Measurements from ENCODE around the gene ADCY2.

Gene ADCY2

GRCh38 chr5:7464182-7464581 lies 68.2 kb downstream of the ADCY2 start:
- Histone ChIP-seq H3K9ac (ENCODE audit: low read length in 5 of 5) (no peak overlapping the region), H3K27ac (ENCODE audit: low read depth, low read length) (no peak overlapping the region), H3K36me3 (ENCODE audit: control insufficient read depth in 5 of 5, insufficient read depth in 5 of 5, low read length in 5 of 5) (no peaks in the 10 kb centered on the region), H3K4me1 (ENCODE audit: control insufficient read depth in 5 of 5, insufficient read depth in 5 of 5, low read length in 5 of 5) (no peaks in the 10 kb centered on the region), H3K4me3 (ENCODE audit: low read depth in 1 of 5, low read length in 5 of 5) (no peak overlapping the region), H3K9me3 (ENCODE audit: control insufficient read depth in 5 of 5, low read length in 5 of 5) (no peaks in the 10 kb centered on the region), H3K27me3 (ENCODE audit: control insufficient read depth in 5 of 5, insufficient read depth in 4 of 5, low read length in 5 of 5) (no peaks in the 10 kb centered on the region)

- no peak overlapping the region for H3K4me3 ChIP-seq (ENCODE audit: low read depth in 1 of 5, low read length in 5 of 5)
- peaks cover 0 to 8% (median 0%) of the 10 kb centered on the region in 5 donors for H3K9me3 ChIP-seq (ENCODE audit: control insufficient read depth in 5 of 5, low read length in 5 of 5)
- H3K9ac ChIP-seq (ENCODE audit: low read length in 5 of 5): no peak overlapping the region
- no peak overlapping the region for H3K27ac ChIP-seq (ENCODE audit: low read depth, low read length)
- no peaks in the 10 kb centered on the region for H3K27me3 ChIP-seq (ENCODE audit: control insufficient read depth in 5 of 5, insufficient read depth in 4 of 5, low read length in 5 of 5)
- H3K4me1 ChIP-seq (ENCODE audit: control insufficient read depth in 5 of 5, insufficient read depth in 5 of 5, low read length in 5 of 5): no peaks in the 10 kb centered on the region
- H3K36me3 ChIP-seq (ENCODE audit: control insufficient read depth in 5 of 5, insufficient read depth in 5 of 5, low read length in 5 of 5): no peaks in the 10 kb centered on the region
Observed at GRCh38 chr5:7467179-7467578, 71.2 kb downstream of the ADCY2 start.

GRCh38 chr5:7468742-7469141 lies 72.8 kb downstream of the ADCY2 start:
- Histone ChIP-seq H3K4me3 (ENCODE audit: low read depth in 1 of 5, low read length in 5 of 5) (no peak overlapping the region), H3K9ac (ENCODE audit: low read length in 5 of 5) (no peak overlapping the region), H3K9me3 (ENCODE audit: control insufficient read depth in 5 of 5, low read length in 5 of 5) (peaks cover 3 to 8% (median 6%) of the 10 kb centered on the region in 5 donors), H3K27ac (ENCODE audit: low read depth, low read length) (no peak overlapping the region), H3K4me1 (ENCODE audit: control insufficient read depth in 5 of 5, insufficient read depth in 5 of 5, low read length in 5 of 5) (no peaks in the 10 kb centered on the region), H3K36me3 (ENCODE audit: control insufficient read depth in 5 of 5, insufficient read depth in 5 of 5, low read length in 5 of 5) (no peaks in the 10 kb centered on the region), H3K27me3 (ENCODE audit: control insufficient read depth in 5 of 5, insufficient read depth in 4 of 5, low read length in 5 of 5) (no peaks in the 10 kb centered on the region)

- Histone ChIP-seq H3K27ac (ENCODE audit: low read depth, low read length) (no peak overlapping the region), H3K9ac (ENCODE audit: low read length in 5 of 5) (no peak overlapping the region), H3K36me3 (ENCODE audit: control insufficient read depth in 5 of 5, insufficient read depth in 5 of 5, low read length in 5 of 5) (no peaks in the 10 kb centered on the region)
Observed at GRCh38 chr5:7471710-7472109, 75.8 kb downstream of the ADCY2 start.

GRCh38 chr5:7473115-7473514 lies 77.2 kb downstream of the ADCY2 start:
- Histone ChIP-seq H3K36me3 (ENCODE audit: control insufficient read depth in 5 of 5, insufficient read depth in 5 of 5, low read length in 5 of 5) (no peaks in the 10 kb centered on the region), H3K4me1 (ENCODE audit: control insufficient read depth in 5 of 5, insufficient read depth in 5 of 5, low read length in 5 of 5) (no peaks in the 10 kb centered on the region), H3K9ac (ENCODE audit: low read length in 5 of 5) (no peak overlapping the region), H3K27me3 (ENCODE audit: control insufficient read depth in 5 of 5, insufficient read depth in 4 of 5, low read length in 5 of 5) (no peaks in the 10 kb centered on the region), H3K9me3 (ENCODE audit: control insufficient read depth in 5 of 5, low read length in 5 of 5) (peaks cover 3 to 8% (median 6%) of the 10 kb centered on the region in 5 donors), H3K4me3 (ENCODE audit: low read depth in 1 of 5, low read length in 5 of 5) (no peak overlapping the region), H3K27ac (ENCODE audit: low read depth, low read length) (no peak overlapping the region)

More at GRCh38 chr5:7471710-7472109, 75.8 kb downstream of the ADCY2 start:
- Histone ChIP-seq H3K4me3 (ENCODE audit: low read depth in 1 of 5, low read length in 5 of 5) (no peak overlapping the region), H3K4me1 (ENCODE audit: control insufficient read depth in 5 of 5, insufficient read depth in 5 of 5, low read length in 5 of 5) (no peaks in the 10 kb centered on the region), H3K9me3 (ENCODE audit: control insufficient read depth in 5 of 5, low read length in 5 of 5) (peaks cover 3 to 8% (median 6%) of the 10 kb centered on the region in 5 donors), H3K27me3 (ENCODE audit: control insufficient read depth in 5 of 5, insufficient read depth in 4 of 5, low read length in 5 of 5) (no peaks in the 10 kb centered on the region)

- Histone ChIP-seq H3K4me1 (ENCODE audit: control insufficient read depth in 5 of 5, insufficient read depth in 5 of 5, low read length in 5 of 5) (no peaks in the 10 kb centered on the region), H3K27me3 (ENCODE audit: control insufficient read depth in 5 of 5, insufficient read depth in 4 of 5, low read length in 5 of 5) (no peaks in the 10 kb centered on the region), H3K36me3 (ENCODE audit: control insufficient read depth in 5 of 5, insufficient read depth in 5 of 5, low read length in 5 of 5) (no peaks in the 10 kb centered on the region), H3K27ac (ENCODE audit: low read depth, low read length) (no peak overlapping the region), H3K9me3 (ENCODE audit: control insufficient read depth in 5 of 5, low read length in 5 of 5) (peaks cover 3 to 8% (median 6%) of the 10 kb centered on the region in 5 donors), H3K4me3 (ENCODE audit: low read depth in 1 of 5, low read length in 5 of 5) (no peak overlapping the region), H3K9ac (ENCODE audit: low read length in 5 of 5) (no peak overlapping the region)
Observed at GRCh38 chr5:7473668-7474215, 77.8 kb downstream of the ADCY2 start.

- Histone ChIP-seq H3K4me3 (ENCODE audit: low read depth in 1 of 5, low read length in 5 of 5) (no peak overlapping the region), H3K36me3 (ENCODE audit: control insufficient read depth in 5 of 5, insufficient read depth in 5 of 5, low read length in 5 of 5) (no peaks in the 10 kb centered on the region), H3K9me3 (ENCODE audit: control insufficient read depth in 5 of 5, low read length in 5 of 5) (peaks cover 3 to 8% (median 6%) of the 10 kb centered on the region in 5 donors), H3K4me1 (ENCODE audit: control insufficient read depth in 5 of 5, insufficient read depth in 5 of 5, low read length in 5 of 5) (no peaks in the 10 kb centered on the region), H3K9ac (ENCODE audit: low read length in 5 of 5) (no peak overlapping the region), H3K27me3 (ENCODE audit: control insufficient read depth in 5 of 5, insufficient read depth in 4 of 5, low read length in 5 of 5) (no peaks in the 10 kb centered on the region), H3K27ac (ENCODE audit: low read depth, low read length) (no peak overlapping the region)
Observed at GRCh38 chr5:7474821-7475403, 79.0 kb downstream of the ADCY2 start.

- no peak overlapping the region for H3K4me3 ChIP-seq (ENCODE audit: low read depth in 1 of 5, low read length in 5 of 5)
- no peak overlapping the region for H3K9ac ChIP-seq (ENCODE audit: low read length in 5 of 5)
- H3K9me3 ChIP-seq (ENCODE audit: control insufficient read depth in 5 of 5, low read length in 5 of 5): peaks cover 0 to 3% (median 0%) of the 10 kb centered on the region in 5 donors
- no peaks in the 10 kb centered on the region for H3K27me3 ChIP-seq (ENCODE audit: control insufficient read depth in 5 of 5, insufficient read depth in 4 of 5, low read length in 5 of 5)
- H3K27ac ChIP-seq (ENCODE audit: low read depth, low read length): no peak overlapping the region
- no peaks in the 10 kb centered on the region for H3K4me1 ChIP-seq (ENCODE audit: control insufficient read depth in 5 of 5, insufficient read depth in 5 of 5, low read length in 5 of 5)
- H3K36me3 ChIP-seq (ENCODE audit: control insufficient read depth in 5 of 5, insufficient read depth in 5 of 5, low read length in 5 of 5): no peaks in the 10 kb centered on the region
Observed at GRCh38 chr5:7478459-7478858, 82.5 kb downstream of the ADCY2 start.

- H3K9me3 ChIP-seq (ENCODE audit: control insufficient read depth in 5 of 5, low read length in 5 of 5): no peaks in the 10 kb centered on the region
- no peaks in the 10 kb centered on the region for H3K4me1 ChIP-seq (ENCODE audit: control insufficient read depth in 5 of 5, insufficient read depth in 5 of 5, low read length in 5 of 5)
- no peak overlapping the region for H3K27ac ChIP-seq (ENCODE audit: low read depth, low read length)
- no peak overlapping the region for H3K9ac ChIP-seq (ENCODE audit: low read length in 5 of 5)
- no peaks in the 10 kb centered on the region for H3K36me3 ChIP-seq (ENCODE audit: control insufficient read depth in 5 of 5, insufficient read depth in 5 of 5, low read length in 5 of 5)
- H3K4me3 ChIP-seq (ENCODE audit: low read depth in 1 of 5, low read length in 5 of 5): no peak overlapping the region
- peaks cover 0 to 5% (median 0%) of the 10 kb centered on the region in 5 donors for H3K27me3 ChIP-seq (ENCODE audit: control insufficient read depth in 5 of 5, insufficient read depth in 4 of 5, low read length in 5 of 5)
Observed at GRCh38 chr5:7488734-7489133, 92.8 kb downstream of the ADCY2 start.

GRCh38 chr5:7492371-7492770 lies 96.4 kb downstream of the ADCY2 start:
- no peak overlapping the region for H3K27ac ChIP-seq (ENCODE audit: low read depth, low read length)
- H3K9me3 ChIP-seq (ENCODE audit: control insufficient read depth in 5 of 5, low read length in 5 of 5): no peaks in the 10 kb centered on the region
- no peaks in the 10 kb centered on the region for H3K36me3 ChIP-seq (ENCODE audit: control insufficient read depth in 5 of 5, insufficient read depth in 5 of 5, low read length in 5 of 5)
- H3K9ac ChIP-seq (ENCODE audit: low read length in 5 of 5): no peak overlapping the region
- no peak overlapping the region for H3K4me3 ChIP-seq (ENCODE audit: low read depth in 1 of 5, low read length in 5 of 5)
- H3K4me1 ChIP-seq (ENCODE audit: control insufficient read depth in 5 of 5, insufficient read depth in 5 of 5, low read length in 5 of 5): no peaks in the 10 kb centered on the region
- peaks cover 0 to 5% (median 0%) of the 10 kb centered on the region in 5 donors for H3K27me3 ChIP-seq (ENCODE audit: control insufficient read depth in 5 of 5, insufficient read depth in 4 of 5, low read length in 5 of 5)

Measured in subcutaneous abdominal adipose tissue (tissue), 5 donors.